ENCODE measurements around the gene WDR7. TPM values are rescaled to one million over a fixed set of nuclear protein-coding genes. Genes with fewer than 3 reads are reported as not detected.

The WDR7 gene
- total and polyA plus RNA-seq, 2 of the 4 experiments (the other 2 are of a cell fraction) = 3.7 to 23.3 TPM

DNA sequence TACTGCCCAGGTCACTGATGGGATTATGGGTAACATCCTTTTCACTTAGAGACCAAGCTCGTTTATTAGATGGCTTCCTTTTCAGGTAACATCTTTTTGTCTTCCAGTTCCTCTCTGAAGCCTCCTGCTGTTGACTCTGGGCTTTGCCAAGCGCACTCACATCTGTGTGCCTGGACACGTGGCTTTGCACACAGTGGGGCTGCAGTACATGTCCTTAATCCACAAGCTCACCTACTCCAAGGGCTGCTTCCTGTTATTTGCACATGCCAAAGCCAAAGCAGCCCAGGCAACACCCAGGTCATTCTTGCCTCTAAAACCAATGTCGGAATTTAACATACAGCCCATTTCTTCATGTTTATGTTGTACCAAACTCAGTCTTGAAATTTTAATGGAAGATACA lies 371.6 kb downstream of the WDR7 start:
- no TSS peak for BruUV-seq (replicated peaks)

More for the DNA sequence above, 371.6 kb downstream of the WDR7 start:
- no peak overlapping the region for H2BK20ac ChIP-seq (ENCODE audit: low read depth, low read length)
- no peak overlapping the region for H2AK9ac ChIP-seq (replicated peaks; ENCODE audit: low read depth, low read length, poor library complexity)
- no peak overlapping the region for H2AFZ ChIP-seq (replicated peaks; ENCODE audit: low read length, poor library complexity)
- H3K23ac ChIP-seq (ENCODE audit: low read depth, low read length) = no peak overlapping the region
- H3K14ac ChIP-seq (replicated peaks; ENCODE audit: low read depth, low read length) = no peak overlapping the region
- intact Hi-C loops (cut with micrococcal nuclease) (loop anchor here (5.0 kb wide), 1 partner anchor 150 kb away; no protein-coding TSS in a partner anchor), dilution Hi-C loops (cut with HindIII; ENCODE audit: low sequenced_read_pairs, unreplicated experiment) (no loop called here), in situ Hi-C loops (cut with MboI; ENCODE audit: low sequenced_read_pairs) (no loop called here)
- ChIA-PET POLR2A (ENCODE audit: unreplicated experiment) (no interaction called here), CTCF (no interaction called here)
- no peak overlapping the region for H3K56ac ChIP-seq (ENCODE audit: extremely low read depth, insufficient read depth, low read length)
- H2BK5ac ChIP-seq (ENCODE audit: low read depth, low read length, poor library complexity, severe bottlenecking) = no peak overlapping the region
- no peak overlapping the region for H4K8ac ChIP-seq (ENCODE audit: low read depth in 2 of 2, low read length in 2 of 2)
- H3K27ac ChIP-seq (ENCODE audit: insufficient read depth, low read length) = no peak overlapping the region
- DNase-seq (no peak), ATAC-seq (ENCODE audit: low read depth) (no peak)
- H2AK5ac ChIP-seq (ENCODE audit: low read depth, low read length) = no peak overlapping the region
- no peak overlapping the region for H3K4me3 ChIP-seq (ENCODE audit: insufficient read depth, low read depth, low read length)
- no peak overlapping the region for H4K5ac ChIP-seq (ENCODE audit: low read depth, low read length)
- H3K27me3 ChIP-seq (ENCODE audit: control insufficient read depth, insufficient read depth, low read length) = no peaks in the 10 kb centered on the region
- no peak overlapping the region for H3K4me2 ChIP-seq (ENCODE audit: low read depth, low read length)
- H4K20me1 ChIP-seq (ENCODE audit: insufficient read depth, low read length) = no peaks in the 10 kb centered on the region
- no peaks in the 10 kb centered on the region for H3K9me3 ChIP-seq (ENCODE audit: control insufficient read depth, insufficient read depth, low read length)
- H3K18ac ChIP-seq (ENCODE audit: low read depth, low read length) = no peak overlapping the region
- peaks cover 12% of the 10 kb centered on the region for H3K9me1 ChIP-seq (ENCODE audit: insufficient read depth, low read length)
- WGBS, 2 experiments (ENCODE audit: extremely low coverage in 2 of 2, insufficient read length in 1 of 2) = 100% methylated on average over 2 of the region's 4 CpGs; no CpG with 5 or more reads in 1 of the 2 experiments
- H2BK15ac ChIP-seq (ENCODE audit: low read depth, low read length) = no peak overlapping the region
- H3K9ac ChIP-seq (ENCODE audit: low read depth, low read length) = no peak overlapping the region
- H2BK120ac ChIP-seq (ENCODE audit: low read depth, low read length) = no peak overlapping the region
- no peaks in the 10 kb centered on the region for H3K4me1 ChIP-seq (ENCODE audit: control insufficient read depth, insufficient read depth, low read length)
- no peak overlapping the region for H3K4ac ChIP-seq (ENCODE audit: low read depth, low read length)
- H4K91ac ChIP-seq (ENCODE audit: insufficient read depth, low read depth, low read length) = no peak overlapping the region
- TF ChIP-seq POLR2A (IDR thresholded peaks at IDR 0.05; ENCODE audit: low read depth, low read length) = no peak
- TF ChIP-seq, protein P1, sequence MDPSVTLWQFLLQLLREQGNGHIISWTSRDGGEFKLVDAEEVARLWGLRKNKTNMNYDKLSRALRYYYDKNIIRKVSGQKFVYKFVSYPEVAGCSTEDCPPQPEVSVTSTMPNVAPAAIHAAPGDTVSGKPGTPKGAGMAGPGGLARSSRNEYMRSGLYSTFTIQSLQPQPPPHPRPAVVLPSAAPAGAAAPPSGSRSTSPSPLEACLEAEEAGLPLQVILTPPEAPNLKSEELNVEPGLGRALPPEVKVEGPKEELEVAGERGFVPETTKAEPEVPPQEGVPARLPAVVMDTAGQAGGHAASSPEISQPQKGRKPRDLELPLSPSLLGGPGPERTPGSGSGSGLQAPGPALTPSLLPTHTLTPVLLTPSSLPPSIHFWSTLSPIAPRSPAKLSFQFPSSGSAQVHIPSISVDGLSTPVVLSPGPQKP (IDR thresholded peaks at IDR 0.05; ENCODE audit: borderline replicate concordance, low read depth, low read length) = no peak
- TF ChIP-seq CEBPB (IDR thresholded peaks at IDR 0.05; ENCODE audit: low read depth, low read length) = no peak
- no peaks in the 10 kb centered on the region for H3K79me1 ChIP-seq (ENCODE audit: low read depth in 1 of 2, low read length in 2 of 2)
- H3K36me3 ChIP-seq (ENCODE audit: control insufficient read depth, insufficient read depth, low read length) = peaks cover 8% of the 10 kb centered on the region
